Activated CD4-positive, alpha-beta T cell treated with anti-CD3 and anti-CD28 coated beads for 36 hours (primary cell): ENCODE measurements around the gene WDPCP. TPM values are rescaled to one million over a fixed set of nuclear protein-coding genes. Genes with fewer than 3 reads are reported as not detected.

Experiments
- ATAC-seq: fragments of 200-7000 bp; cut with Tn5 transposase; one replicate; pipeline ENCODE4 v1.10.0; 2021; ENCODE audit warnings: mild to moderate bottlenecking, moderate library complexity
- CTCF ChIA-PET: fragments of 350-600 bp; sonication (Branson Sonifier 250); formaldehyde crosslinking; loops from one replicate; lab custom pipeline; 2021; ENCODE audit warnings: antibody characterized with exemption; lab: Charles Lee
- POLR2A ChIA-PET: fragments of 350-600 bp; sonication (Branson Sonifier 250); formaldehyde crosslinking; loops from one replicate; lab custom pipeline; 2021; ENCODE audit warnings: antibody characterized with exemption, inconsistent platforms; lab: Charles Lee
- DNase-seq: peaks from one replicate; pipeline ENCODE4 v3.0.0-alpha.2; 2020
- H3K27ac Mint-ChIP-seq: one replicate; pipeline ENCODE4 v1.8.0; 2021; ENCODE audit warnings: mixed read lengths
- H3K27me3 Mint-ChIP-seq: one replicate; pipeline ENCODE4 v1.8.0; 2021; ENCODE audit warnings: mixed read lengths
- H3K36me3 Mint-ChIP-seq: one replicate; pipeline ENCODE4 v1.8.0; 2021; ENCODE audit warnings: low read depth, mixed read lengths
- H3K4me1 Mint-ChIP-seq: one replicate; pipeline ENCODE4 v1.8.0; 2021; ENCODE audit warnings: mixed read lengths
- H3K4me3 Mint-ChIP-seq: one replicate; pipeline ENCODE4 v1.8.0; 2021; ENCODE audit warnings: mild to moderate bottlenecking, moderate library complexity, mixed read lengths
- H3K9me3 Mint-ChIP-seq: one replicate; pipeline ENCODE4 v1.8.0; 2021; ENCODE audit warnings: low read depth, mixed read lengths
- intact Hi-C, 2 experiments: fragments of 100-400 bp; cut with DNase I in 1 of 2; cut with micrococcal nuclease in 1 of 2; formaldehyde crosslinking; loops; one replicate each; pipeline versions ENCODE4 v1.14.2 to v1.15.1; 2022 to 2024; cut with DNase I, micrococcal nuclease
- total RNA-seq, 2 experiments: library from RNA; stranded (reverse); gene quantifications; one replicate each; pipeline ENCODE4 v1.2.3, GENCODE V29; 2021

The WDPCP gene
- total RNA-seq, 2 experiments from 2014 or later = 6.5 to 8.2 TPM

GRCh38 chr2:63242747-63243146 lies 345.5 kb downstream of the WDPCP start:
- H3K4me1 Mint-ChIP-seq = no peaks in the 10 kb centered on the region
- H3K27ac Mint-ChIP-seq = no peak overlapping the region
- CTCF ChIA-PET = no interaction called here
- no peaks in the 10 kb centered on the region for H3K27me3 Mint-ChIP-seq
- no peak for DNase-seq
- POLR2A ChIA-PET = no interaction called here
- H3K36me3 Mint-ChIP-seq = peaks cover 13% of the 10 kb centered on the region
- intact Hi-C loops = no loop called here
- peaks cover 16% of the 10 kb centered on the region for H3K9me3 Mint-ChIP-seq
- no peak for ATAC-seq
- no peak overlapping the region for H3K4me3 Mint-ChIP-seq

- POLR2A ChIA-PET = no interaction called here
- CTCF ChIA-PET = no interaction called here
- H3K4me1 Mint-ChIP-seq = no peaks in the 10 kb centered on the region
Measured at GRCh38 chr2:63225964-63226686, 362.2 kb downstream of the WDPCP start.

GRCh38 chr2:63218800-63219526 lies 369.3 kb downstream of the WDPCP start:
- Mint-ChIP-seq H3K9me3 (peaks cover 27% of the 10 kb centered on the region), H3K36me3 (peaks cover 3% of the 10 kb centered on the region), H3K4me1 (no peaks in the 10 kb centered on the region), H3K27me3 (no peaks in the 10 kb centered on the region), H3K4me3 (no peak overlapping the region), H3K27ac (no peak overlapping the region)
- ChIA-PET POLR2A (no interaction called here), CTCF (no interaction called here)
- intact Hi-C loops = no loop called here
- no peak for DNase-seq
- no peak for ATAC-seq

More at GRCh38 chr2:63225964-63226686, 362.2 kb downstream of the WDPCP start:
- DNase-seq = no peak
- no peak overlapping the region for H3K4me3 Mint-ChIP-seq
- H3K27me3 Mint-ChIP-seq = no peaks in the 10 kb centered on the region
- ATAC-seq = no peak
- no peaks in the 10 kb centered on the region for H3K36me3 Mint-ChIP-seq
- H3K9me3 Mint-ChIP-seq = peaks cover 9% of the 10 kb centered on the region
- H3K27ac Mint-ChIP-seq = no peak overlapping the region
- intact Hi-C loops = no loop called here

- Mint-ChIP-seq H3K36me3 (peaks cover 5% of the 10 kb centered on the region), H3K4me1 (no peaks in the 10 kb centered on the region), H3K9me3 (peaks cover 3% of the 10 kb centered on the region), H3K27ac (no peak overlapping the region), H3K27me3 (no peaks in the 10 kb centered on the region), H3K4me3 (no peak overlapping the region)
- ATAC-seq (no peak), DNase-seq (no peak)
- intact Hi-C loops = no loop called here
- ChIA-PET POLR2A (no interaction called here), CTCF (no interaction called here)
Measured at GRCh38 chr2:63195310-63195709, 393.0 kb downstream of the WDPCP start.

GRCh38 chr2:63194175-63194574 lies 394.1 kb downstream of the WDPCP start:
- H3K27ac Mint-ChIP-seq = no peak overlapping the region
- DNase-seq (no peak), ATAC-seq (no peak)
- no peak overlapping the region for H3K4me3 Mint-ChIP-seq
- CTCF ChIA-PET = no interaction called here
- H3K27me3 Mint-ChIP-seq = no peaks in the 10 kb centered on the region
- H3K36me3 Mint-ChIP-seq = peaks cover 8% of the 10 kb centered on the region
- POLR2A ChIA-PET = no interaction called here
- H3K9me3 Mint-ChIP-seq = peaks cover 8% of the 10 kb centered on the region
- no peaks in the 10 kb centered on the region for H3K4me1 Mint-ChIP-seq
- intact Hi-C loops = no loop called here

GRCh38 chr2:63192889-63193774 lies 395.1 kb downstream of the WDPCP start:
- no peak for DNase-seq
- Mint-ChIP-seq H3K36me3 (peaks cover 13% of the 10 kb centered on the region), H3K9me3 (peaks cover 15% of the 10 kb centered on the region), H3K27ac (no peak overlapping the region), H3K27me3 (no peaks in the 10 kb centered on the region), H3K4me1 (no peaks in the 10 kb centered on the region), H3K4me3 (no peak overlapping the region)
- ATAC-seq = no peak
- ChIA-PET CTCF (interaction anchor here (1.3 kb wide), 1 partner anchor 11 kb away, joined by 3 read pairs; no protein-coding TSS in a partner anchor), POLR2A (no interaction called here)
- intact Hi-C loops = no loop called here

- no peak for ATAC-seq
- Mint-ChIP-seq H3K27ac (no peak overlapping the region), H3K4me1 (no peaks in the 10 kb centered on the region), H3K4me3 (no peak overlapping the region), H3K27me3 (no peaks in the 10 kb centered on the region), H3K9me3 (peaks cover 20% of the 10 kb centered on the region), H3K36me3 (peaks cover 17% of the 10 kb centered on the region)
- POLR2A ChIA-PET = no interaction called here
- intact Hi-C loops = no loop called here
- no peak for DNase-seq
- CTCF ChIA-PET = interaction anchor here (1.3 kb wide), 1 partner anchor 12 kb away, joined by 3 read pairs; no protein-coding TSS in a partner anchor
Measured at GRCh38 chr2:63192169-63192888, 395.9 kb downstream of the WDPCP start.

- no peaks in the 10 kb centered on the region for H3K4me1 Mint-ChIP-seq
- H3K27ac Mint-ChIP-seq = no peak overlapping the region
- H3K9me3 Mint-ChIP-seq = peaks cover 28% of the 10 kb centered on the region
- CTCF ChIA-PET = no interaction called here
- H3K4me3 Mint-ChIP-seq = no peak overlapping the region
- POLR2A ChIA-PET = no interaction called here
- peaks cover 19% of the 10 kb centered on the region for H3K36me3 Mint-ChIP-seq
- no peaks in the 10 kb centered on the region for H3K27me3 Mint-ChIP-seq
- intact Hi-C loops = no loop called here
- ATAC-seq (no peak), DNase-seq (peak; percentile 17)
Measured at GRCh38 chr2:63189026-63189425, 399.3 kb downstream of the WDPCP start.

- no peaks in the 10 kb centered on the region for H3K4me1 Mint-ChIP-seq
- POLR2A ChIA-PET = no interaction called here
- CTCF ChIA-PET = interaction anchor here (1.1 kb wide), 1 partner anchor 10 kb away, joined by 4 read pairs; no protein-coding TSS in a partner anchor
- no peaks in the 10 kb centered on the region for H3K27me3 Mint-ChIP-seq
- peaks cover 16% of the 10 kb centered on the region for H3K36me3 Mint-ChIP-seq
- H3K9me3 Mint-ChIP-seq = peaks cover 34% of the 10 kb centered on the region
- no peak overlapping the region for H3K27ac Mint-ChIP-seq
- ATAC-seq (no peak), DNase-seq (no peak)
- no peak overlapping the region for H3K4me3 Mint-ChIP-seq
- intact Hi-C loops = no loop called here
Measured at GRCh38 chr2:63186331-63186730, 401.9 kb downstream of the WDPCP start.

- Mint-ChIP-seq H3K9me3 (peaks cover 4% of the 10 kb centered on the region), H3K36me3 (peaks cover 10% of the 10 kb centered on the region), H3K4me1 (no peaks in the 10 kb centered on the region), H3K27me3 (no peaks in the 10 kb centered on the region), H3K27ac (no peak overlapping the region), H3K4me3 (no peak overlapping the region)
- POLR2A ChIA-PET = no interaction called here
- intact Hi-C loops = no loop called here
- CTCF ChIA-PET = interaction anchor here (0.5 kb wide), 1 partner anchor 94 kb away, joined by 3 read pairs; no protein-coding TSS in a partner anchor
- no peak for ATAC-seq
- no peak for DNase-seq
Measured at GRCh38 chr2:63163161-63163820, 425.0 kb downstream of the WDPCP start.
